ENCODE results near the gene KIAA0040.

The KIAA0040 gene

DNA sequence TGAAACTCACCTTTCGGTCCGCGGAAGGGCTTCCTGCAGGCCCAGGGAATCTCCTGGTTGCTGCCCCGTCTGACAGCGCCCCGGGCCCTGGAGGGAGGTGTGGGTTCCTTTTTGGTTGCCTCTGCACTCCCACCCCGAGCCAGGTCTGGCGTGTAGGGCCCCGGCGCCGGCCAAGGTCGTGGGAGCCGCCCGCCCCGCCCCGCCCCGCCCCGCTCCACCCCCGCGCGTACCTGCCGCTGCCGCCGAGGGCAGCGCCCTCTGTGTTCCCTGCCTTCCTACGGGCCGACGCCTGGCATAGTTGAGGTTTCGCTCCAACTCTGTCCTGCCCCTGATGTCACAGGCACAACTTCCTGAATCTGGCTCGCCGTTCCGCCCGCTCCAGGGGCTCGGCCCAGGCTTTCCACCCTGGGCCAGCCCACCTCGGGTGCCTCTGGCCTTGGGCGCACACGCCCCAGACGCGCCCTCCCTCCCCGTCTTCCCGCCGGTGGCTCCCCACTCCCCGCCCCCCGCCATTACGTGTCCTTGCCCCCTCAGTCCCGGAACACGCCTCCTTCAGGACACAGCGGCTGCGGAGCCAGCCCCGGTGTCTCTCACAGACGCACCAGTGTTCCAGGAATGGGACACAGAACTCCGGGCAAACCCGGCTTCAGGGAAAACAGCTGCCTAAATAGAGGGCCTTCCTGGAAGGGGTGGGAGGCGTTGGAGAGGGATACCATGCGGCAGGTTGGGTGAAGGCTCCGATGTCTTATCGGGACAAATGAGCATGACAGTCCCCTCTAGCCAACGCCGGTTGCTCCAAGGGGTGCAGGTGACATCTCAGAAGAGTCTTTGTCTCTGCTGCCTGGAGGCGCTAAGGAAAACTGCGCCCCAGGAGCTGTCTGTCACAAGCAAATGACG, at the start of gene KIAA0040:
Gene KIAA0040 (minus strand): TSS at position 147 of the 897 bp plus-strand sequence. CDS start 31,763 bp downstream, outside the sequence.
- no peaks in the 10 kb centered on the region for H3K27me3 ChIP-seq (ENCODE audit: insufficient read depth, low read depth)
- H4K20me1 ChIP-seq (ENCODE audit: insufficient read depth): no peaks in the 10 kb centered on the region
- TF ChIP-seq, protein P1, sequence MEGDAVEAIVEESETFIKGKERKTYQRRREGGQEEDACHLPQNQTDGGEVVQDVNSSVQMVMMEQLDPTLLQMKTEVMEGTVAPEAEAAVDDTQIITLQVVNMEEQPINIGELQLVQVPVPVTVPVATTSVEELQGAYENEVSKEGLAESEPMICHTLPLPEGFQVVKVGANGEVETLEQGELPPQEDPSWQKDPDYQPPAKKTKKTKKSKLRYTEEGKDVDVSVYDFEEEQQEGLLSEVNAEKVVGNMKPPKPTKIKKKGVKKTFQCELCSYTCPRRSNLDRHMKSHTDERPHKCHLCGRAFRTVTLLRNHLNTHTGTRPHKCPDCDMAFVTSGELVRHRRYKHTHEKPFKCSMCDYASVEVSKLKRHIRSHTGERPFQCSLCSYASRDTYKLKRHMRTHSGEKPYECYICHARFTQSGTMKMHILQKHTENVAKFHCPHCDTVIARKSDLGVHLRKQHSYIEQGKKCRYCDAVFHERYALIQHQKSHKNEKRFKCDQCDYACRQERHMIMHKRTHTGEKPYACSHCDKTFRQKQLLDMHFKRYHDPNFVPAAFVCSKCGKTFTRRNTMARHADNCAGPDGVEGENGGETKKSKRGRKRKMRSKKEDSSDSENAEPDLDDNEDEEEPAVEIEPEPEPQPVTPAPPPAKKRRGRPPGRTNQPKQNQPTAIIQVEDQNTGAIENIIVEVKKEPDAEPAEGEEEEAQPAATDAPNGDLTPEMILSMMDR (conservative IDR thresholded peaks at IDR 0.05; ENCODE audit: low read depth, low read length): no peak
- peak within 1 kb of the TSS; percentile 95 for H3K4me3 ChIP-seq (IDR thresholded peaks at IDR 0.05; ENCODE audit: insufficient read depth, low read depth, low read length)
- peak within 1 kb of the TSS; percentile 52 for H3K27ac ChIP-seq
- peaks cover 20% of the 10 kb centered on the region; the same call in 1 of the 2 replicates for H3K79me2 ChIP-seq (ENCODE audit: insufficient read depth, low read depth)
- no peaks in the 10 kb centered on the region for H3K36me3 ChIP-seq (ENCODE audit: insufficient read depth)
- H3K4me2 ChIP-seq: peak within 1 kb of the TSS; percentile 96
- H2AFZ ChIP-seq (ENCODE audit: low read depth): peak within 1 kb of the TSS; percentile 93
- H3K4me1 ChIP-seq (ENCODE audit: low read depth, poor library complexity, severe bottlenecking): peaks cover 19% of the 10 kb centered on the region
- H3K9ac ChIP-seq: peak within 1 kb of the TSS; percentile 65

- Histone ChIP-seq H3K27ac (peak overlapping the region; percentile 25; the same call in 1 of the 2 replicates), H3K27me3 (ENCODE audit: insufficient read depth, low read depth) (no peaks in the 10 kb centered on the region), H3K4me3 (IDR thresholded peaks at IDR 0.05; ENCODE audit: insufficient read depth, low read depth, low read length) (no peak overlapping the region), H3K4me2 (peak overlapping the region; percentile 61), H3K79me2 (ENCODE audit: insufficient read depth, low read depth) (no peaks in the 10 kb centered on the region), H4K20me1 (ENCODE audit: insufficient read depth) (no peaks in the 10 kb centered on the region), H3K9ac (no peak overlapping the region), H2AFZ (ENCODE audit: low read depth) (no peak overlapping the region), H3K36me3 (ENCODE audit: insufficient read depth) (no peaks in the 10 kb centered on the region), H3K4me1 (ENCODE audit: low read depth, poor library complexity, severe bottlenecking) (peaks cover 46% of the 10 kb centered on the region)
- TF ChIP-seq, protein P1 (conservative IDR thresholded peaks at IDR 0.05; ENCODE audit: low read depth, low read length): no peak
Measured at GRCh38 chr1:175237389-175237788, 44.8 kb upstream of the KIAA0040 start.

- H3K4me2 ChIP-seq: no peak overlapping the region; the same call in 1 of the 2 replicates
- no peaks in the 10 kb centered on the region for H3K79me2 ChIP-seq (ENCODE audit: insufficient read depth, low read depth)
- H3K4me3 ChIP-seq (IDR thresholded peaks at IDR 0.05; ENCODE audit: insufficient read depth, low read depth, low read length): peak overlapping the region; percentile 1
- no peaks in the 10 kb centered on the region for H3K27me3 ChIP-seq (ENCODE audit: insufficient read depth, low read depth)
- TF ChIP-seq, protein P1 (conservative IDR thresholded peaks at IDR 0.05; ENCODE audit: low read depth, low read length): no peak
- H2AFZ ChIP-seq (ENCODE audit: low read depth): no peak overlapping the region; the same call in 1 of the 2 replicates
- no peaks in the 10 kb centered on the region for H3K36me3 ChIP-seq (ENCODE audit: insufficient read depth)
- H4K20me1 ChIP-seq (ENCODE audit: insufficient read depth): no peaks in the 10 kb centered on the region
- H3K27ac ChIP-seq: no peak overlapping the region
- H3K9ac ChIP-seq: no peak overlapping the region
- peaks cover 46% of the 10 kb centered on the region for H3K4me1 ChIP-seq (ENCODE audit: low read depth, poor library complexity, severe bottlenecking)
Measured at GRCh38 chr1:175234639-175235038, 42.1 kb upstream of the KIAA0040 start.

DNA sequence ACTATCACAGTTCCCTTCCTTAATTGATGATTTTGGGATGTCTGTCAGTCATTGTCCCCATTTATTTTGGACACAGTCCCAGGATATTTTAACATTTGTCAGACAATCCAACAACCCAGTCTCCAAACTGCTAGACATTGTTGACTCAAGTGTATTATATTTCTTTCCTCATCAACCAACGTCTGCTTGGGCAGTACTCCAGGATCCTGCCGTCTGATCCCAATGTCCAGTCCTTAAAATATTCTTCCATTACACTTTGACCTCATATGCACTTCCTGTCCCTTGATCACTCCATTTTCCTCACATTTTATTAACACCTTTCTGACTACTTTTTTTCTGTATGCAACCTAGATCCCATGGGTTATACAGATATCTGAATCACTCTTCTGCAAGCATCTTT, 39.8 kb upstream of the KIAA0040 start:
- Histone ChIP-seq H3K4me3 (IDR thresholded peaks at IDR 0.05; ENCODE audit: insufficient read depth, low read depth, low read length) (no peak overlapping the region), H3K4me2 (no peak overlapping the region), H4K20me1 (ENCODE audit: insufficient read depth) (no peaks in the 10 kb centered on the region), H2AFZ (ENCODE audit: low read depth) (no peak overlapping the region), H3K9ac (no peak overlapping the region), H3K27me3 (ENCODE audit: insufficient read depth, low read depth) (no peaks in the 10 kb centered on the region), H3K79me2 (ENCODE audit: insufficient read depth, low read depth) (no peaks in the 10 kb centered on the region), H3K36me3 (ENCODE audit: insufficient read depth) (no peaks in the 10 kb centered on the region), H3K27ac (no peak overlapping the region), H3K4me1 (ENCODE audit: low read depth, poor library complexity, severe bottlenecking) (peaks cover 35% of the 10 kb centered on the region)
- TF ChIP-seq, protein P1 (conservative IDR thresholded peaks at IDR 0.05; ENCODE audit: low read depth, low read length): no peak

All from KMS-11 (cell line).